PC-9 (cell line): ENCODE measurements around the gene NCKAP1.

Experiments
- EZH2 ChIP-seq: fragments of 200-600 bp; sonication (generic); IDR thresholded peaks from 2 replicates; pipeline ENCODE4 v1.8.0; 2017; ENCODE audit warnings: antibody characterized with exemption, low read depth
- TF ChIP-seq, protein P1 (sequence below): fragments of 200-600 bp; sonication (generic); conservative IDR thresholded peaks from 2 replicates; pipeline ENCODE4 v1.6.1; 2017; ENCODE audit warnings: mixed run types, antibody characterized with exemption, mild to moderate bottlenecking, moderate library complexity

DNA sequence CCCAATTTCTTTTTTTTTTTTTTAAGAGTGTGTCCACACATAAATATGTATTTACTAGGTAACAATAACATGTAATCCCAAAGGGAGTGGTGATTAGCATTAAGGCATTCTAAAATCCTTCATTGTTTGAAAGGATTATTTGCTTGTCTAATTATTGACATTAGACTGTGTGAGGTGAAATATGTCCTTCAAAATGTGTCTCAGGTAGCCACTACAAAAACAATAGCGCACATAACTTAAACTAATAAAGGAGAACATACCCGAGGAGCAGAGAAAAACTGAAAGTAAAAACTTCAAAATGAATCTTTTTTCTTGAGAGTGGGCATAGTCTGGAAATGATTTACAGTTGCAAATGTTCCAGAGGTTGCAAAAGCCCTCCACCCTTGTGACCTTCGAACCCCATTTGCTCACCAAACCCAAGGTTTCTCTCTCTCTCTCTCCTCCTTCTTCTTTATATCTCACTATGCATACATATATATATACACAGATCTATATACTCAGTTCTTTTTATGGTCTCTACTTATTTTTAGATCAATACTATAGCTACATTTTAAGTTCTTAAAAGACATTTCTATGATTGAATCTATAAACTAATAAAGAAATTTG lies 147.4 kb downstream of the NCKAP1 start:
- TF ChIP-seq, protein P1, sequence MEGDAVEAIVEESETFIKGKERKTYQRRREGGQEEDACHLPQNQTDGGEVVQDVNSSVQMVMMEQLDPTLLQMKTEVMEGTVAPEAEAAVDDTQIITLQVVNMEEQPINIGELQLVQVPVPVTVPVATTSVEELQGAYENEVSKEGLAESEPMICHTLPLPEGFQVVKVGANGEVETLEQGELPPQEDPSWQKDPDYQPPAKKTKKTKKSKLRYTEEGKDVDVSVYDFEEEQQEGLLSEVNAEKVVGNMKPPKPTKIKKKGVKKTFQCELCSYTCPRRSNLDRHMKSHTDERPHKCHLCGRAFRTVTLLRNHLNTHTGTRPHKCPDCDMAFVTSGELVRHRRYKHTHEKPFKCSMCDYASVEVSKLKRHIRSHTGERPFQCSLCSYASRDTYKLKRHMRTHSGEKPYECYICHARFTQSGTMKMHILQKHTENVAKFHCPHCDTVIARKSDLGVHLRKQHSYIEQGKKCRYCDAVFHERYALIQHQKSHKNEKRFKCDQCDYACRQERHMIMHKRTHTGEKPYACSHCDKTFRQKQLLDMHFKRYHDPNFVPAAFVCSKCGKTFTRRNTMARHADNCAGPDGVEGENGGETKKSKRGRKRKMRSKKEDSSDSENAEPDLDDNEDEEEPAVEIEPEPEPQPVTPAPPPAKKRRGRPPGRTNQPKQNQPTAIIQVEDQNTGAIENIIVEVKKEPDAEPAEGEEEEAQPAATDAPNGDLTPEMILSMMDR: no peak
- no peak for TF ChIP-seq EZH2
